GM18505 (cell line): ENCODE data around the gene ANGPTL1.

Experiments used
- ATAC-seq: cut with Tn5 transposase; IDR thresholded peaks from one replicate; pipeline ENCODE4 v1.9.1; 2021; ENCODE audit not compliant: unreplicated experiment
- POLR2A ChIP-seq: IDR thresholded peaks from 4 replicates; pipeline ENCODE4 v1.6.1; 2011; ENCODE audit warnings: borderline replicate concordance; ENCODE audit not compliant: insufficient read depth, insufficient read length; ENCODE audit errors: extremely low read depth

The ANGPTL1 gene

DNA sequence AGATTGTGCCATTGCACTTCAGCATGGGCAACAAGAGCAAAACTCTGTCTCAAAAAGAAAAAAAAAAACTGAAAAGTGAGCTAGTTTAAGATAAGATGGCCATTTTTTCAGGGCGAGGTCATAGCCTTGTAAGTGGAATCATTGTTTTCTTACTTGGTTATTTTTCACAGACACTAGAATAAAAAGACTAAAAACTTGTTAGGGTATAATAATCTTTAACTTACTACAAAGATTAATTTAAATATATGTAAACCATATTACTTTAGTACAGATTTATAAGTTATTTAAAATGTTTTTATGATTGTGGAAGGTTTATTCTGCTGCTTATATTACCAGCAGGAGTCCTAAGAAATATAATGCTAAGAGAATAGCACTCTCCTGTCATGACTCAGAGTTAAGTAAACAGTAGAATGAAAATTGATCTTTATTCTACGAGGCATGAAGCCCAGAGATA lies 23.5 kb downstream of the ANGPTL1 start:
- no peak for TF ChIP-seq POLR2A
- no peak for ATAC-seq

DNA sequence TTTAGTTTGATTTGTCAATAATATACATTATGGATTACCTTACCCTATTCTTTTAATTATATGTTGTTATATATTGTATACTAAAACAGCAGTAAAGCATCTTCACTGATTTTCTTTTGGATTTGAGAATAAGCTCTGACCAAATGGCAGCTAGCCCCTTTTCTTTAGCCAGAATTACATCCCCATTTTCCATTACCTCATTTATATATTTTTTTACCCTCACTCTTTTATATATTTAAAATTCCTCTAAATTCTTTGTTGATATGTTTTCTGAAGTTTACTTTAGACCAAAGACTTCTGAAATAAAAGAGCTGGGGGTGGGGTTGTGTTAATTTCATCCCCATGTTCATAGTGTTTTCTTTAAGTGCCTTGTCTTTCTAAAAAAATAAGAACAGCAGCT lies 24.6 kb downstream of the ANGPTL1 start:
- no peak for TF ChIP-seq POLR2A
- no peak for ATAC-seq

DNA sequence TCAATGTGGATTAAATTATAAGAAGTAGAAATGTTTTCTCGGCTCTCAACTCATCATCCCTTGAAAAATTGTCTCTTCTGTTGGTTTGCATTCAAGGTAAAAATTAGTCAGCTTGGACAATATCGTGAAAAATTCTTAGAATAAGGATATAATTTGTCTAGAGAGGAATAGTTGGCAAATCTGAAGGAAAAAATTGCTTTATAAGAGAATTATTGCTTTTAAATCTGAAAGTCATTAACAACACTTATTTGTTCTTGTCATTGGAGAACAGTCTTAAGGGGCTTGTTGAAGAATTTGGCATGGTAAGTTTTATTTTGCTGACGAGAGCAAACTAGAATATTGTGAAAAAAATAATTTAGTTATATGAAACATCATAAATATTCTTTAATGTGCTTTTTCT lies 26.4 kb downstream of the ANGPTL1 start:
- no peak for ATAC-seq
- TF ChIP-seq POLR2A = no peak

DNA sequence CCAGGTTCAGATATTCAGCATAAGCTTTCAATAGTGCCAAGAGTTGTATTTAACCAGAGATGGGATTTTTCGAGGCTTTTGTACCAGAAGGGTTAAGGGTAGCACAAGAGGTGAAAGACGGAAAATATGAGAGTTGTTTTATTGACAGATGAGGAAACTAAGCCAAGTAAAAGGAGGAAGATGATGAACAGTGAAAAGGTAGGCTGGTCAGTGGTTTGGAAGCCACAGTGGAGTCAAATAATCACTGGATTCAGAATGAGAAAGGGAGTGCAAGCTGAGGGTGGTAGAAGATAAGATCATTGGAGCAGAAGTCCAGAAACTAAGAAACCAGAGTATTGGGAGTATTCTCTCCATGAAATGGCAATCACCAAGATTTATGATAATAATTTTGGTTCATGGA lies 45.7 kb downstream of the ANGPTL1 start:
- ATAC-seq = no peak

DNA sequence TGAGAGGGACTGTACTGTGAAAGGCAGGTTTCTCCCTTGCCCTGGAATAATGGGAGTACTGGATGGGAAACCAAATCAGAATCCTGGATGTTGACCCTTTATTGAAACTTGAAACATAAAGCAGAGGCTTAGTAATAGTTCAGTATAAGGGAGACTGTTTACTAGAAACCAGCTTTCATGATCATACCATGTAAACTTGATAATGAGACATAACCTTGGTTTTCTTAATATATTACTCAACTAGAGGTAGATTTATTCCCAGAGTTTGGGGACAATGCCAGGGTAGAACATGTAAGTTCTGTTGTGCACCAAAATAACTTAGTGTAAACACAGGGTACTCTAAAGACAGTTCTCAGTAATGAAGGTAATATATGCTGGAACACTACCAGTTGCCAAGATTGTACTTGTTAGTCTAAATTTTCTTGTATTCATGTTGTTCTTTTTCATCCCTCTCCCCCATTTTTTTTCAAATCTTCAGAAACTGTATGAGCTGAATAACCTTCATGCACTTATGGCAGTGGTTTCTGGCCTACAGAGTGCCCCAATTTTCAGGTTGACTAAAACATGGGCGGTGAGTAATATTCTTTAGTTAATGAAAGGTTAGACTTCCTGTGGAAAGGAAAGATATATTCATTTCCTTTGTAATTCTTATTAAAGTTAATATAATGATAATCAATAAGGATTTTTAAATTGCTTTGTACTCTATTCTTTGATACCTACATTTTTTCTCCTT lies 49.6 kb downstream of the ANGPTL1 start:
- no peak for ATAC-seq
- TF ChIP-seq POLR2A = no peak

More for the DNA sequence above, 45.7 kb downstream of the ANGPTL1 start:
- no peak for TF ChIP-seq POLR2A

DNA sequence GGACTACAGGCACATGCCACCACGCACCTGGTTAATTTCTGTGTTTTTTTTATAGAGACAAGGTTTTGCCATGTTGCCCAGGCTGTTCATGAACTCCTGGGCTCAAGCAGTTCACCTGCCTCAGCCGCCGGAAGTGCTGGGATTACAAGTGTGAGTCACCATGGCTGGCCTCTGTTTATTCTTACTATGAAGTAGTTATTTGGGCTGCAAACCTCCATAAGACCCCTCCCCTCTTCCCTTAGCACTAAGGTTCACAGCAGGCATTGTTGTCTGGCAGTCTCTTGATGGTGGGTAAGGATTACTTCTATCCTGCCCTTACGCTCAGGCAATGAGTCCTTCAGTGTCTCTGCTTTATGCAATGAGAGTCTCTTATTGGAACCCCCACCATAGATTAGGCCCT lies 51.8 kb downstream of the ANGPTL1 start:
- TF ChIP-seq POLR2A = no peak
- no peak for ATAC-seq

DNA sequence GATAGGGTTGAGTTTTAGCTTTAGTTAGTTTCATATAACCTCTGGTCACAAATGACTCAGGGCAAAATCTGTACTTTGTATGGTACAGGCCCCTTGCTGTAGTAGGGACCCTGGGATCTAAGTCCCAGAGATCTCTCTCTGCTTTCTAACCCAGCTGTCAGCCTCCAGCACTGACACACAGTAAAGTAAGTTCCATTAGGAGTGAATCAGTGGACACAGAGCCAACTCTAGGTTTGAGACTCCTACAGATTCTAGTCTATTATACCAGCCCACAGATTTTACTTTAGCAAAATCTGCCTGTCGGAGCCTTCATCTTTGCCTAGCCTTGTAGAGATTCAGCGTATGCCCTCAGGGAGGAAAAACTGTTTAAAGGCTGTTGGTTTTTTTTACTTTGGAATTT lies 52.5 kb downstream of the ANGPTL1 start:
- no peak for ATAC-seq
- TF ChIP-seq POLR2A = no peak

DNA sequence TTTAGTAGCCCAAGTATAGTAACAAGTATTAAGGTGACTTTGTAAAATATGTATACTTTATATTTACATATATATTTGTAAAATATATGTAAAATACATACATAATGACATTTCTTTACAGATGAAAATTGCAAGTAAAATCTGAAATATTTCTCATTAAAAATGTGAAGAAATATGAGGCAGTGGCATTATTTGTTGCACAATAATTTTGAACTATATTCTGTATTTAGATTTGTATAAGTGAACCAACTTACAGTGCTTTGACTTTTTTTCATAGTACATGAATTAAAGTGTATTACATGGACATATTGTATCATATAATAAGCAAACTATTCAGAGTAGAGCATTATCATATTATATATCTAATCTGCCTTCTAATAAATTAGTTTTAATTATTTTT lies 60.3 kb downstream of the ANGPTL1 start:
- ATAC-seq = no peak
- no peak for TF ChIP-seq POLR2A

DNA sequence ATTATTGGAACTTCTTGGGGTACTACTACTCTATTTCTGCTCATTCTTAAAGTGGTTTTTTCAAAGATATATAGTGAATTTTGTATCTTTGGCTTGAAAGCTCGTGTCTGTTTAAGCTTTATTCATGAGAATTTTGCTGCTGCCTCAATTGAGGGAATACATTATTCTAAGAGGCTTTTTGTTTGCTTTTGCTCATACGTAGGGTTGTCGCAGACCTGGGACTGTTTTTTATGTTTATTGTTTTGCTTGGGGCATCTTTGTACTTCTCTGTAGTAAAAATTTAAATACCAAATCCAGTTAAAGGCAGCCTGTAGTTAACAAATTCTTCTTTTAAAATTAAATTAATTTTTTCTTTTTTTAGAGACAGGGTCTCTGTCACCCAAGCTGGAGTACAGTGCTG lies 62.3 kb downstream of the ANGPTL1 start:
- no peak for TF ChIP-seq POLR2A
- no peak for ATAC-seq

DNA sequence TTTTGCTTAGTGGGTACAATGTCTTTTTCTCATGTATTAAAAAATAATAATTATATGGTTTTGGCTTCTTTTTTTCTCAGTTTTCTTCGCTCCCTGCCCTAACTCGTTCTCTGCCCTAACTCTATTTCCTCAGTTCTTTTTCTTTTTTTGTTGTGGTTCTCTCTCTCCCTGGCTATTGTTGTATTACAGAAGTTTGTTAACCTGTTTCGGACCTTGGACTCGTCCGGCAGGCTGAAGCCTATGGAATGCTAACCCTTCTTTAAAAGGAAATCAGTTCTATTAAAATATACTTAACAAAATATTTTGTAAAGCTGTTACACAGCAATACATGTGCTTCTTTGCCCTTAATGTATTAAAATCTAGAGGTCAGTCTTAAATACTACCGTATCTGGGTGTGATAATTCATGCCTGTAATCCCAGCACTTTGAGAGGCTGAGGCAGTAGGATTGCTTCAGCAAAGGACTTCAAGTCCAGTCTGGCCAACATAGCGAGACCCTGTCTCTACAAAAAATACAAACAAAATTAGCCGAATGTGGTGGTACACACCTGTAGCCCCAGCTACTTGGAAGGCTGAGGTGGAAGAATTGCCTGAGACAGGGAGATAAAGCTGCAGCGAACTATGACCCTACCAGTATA lies 64.1 kb downstream of the ANGPTL1 start:
- no peak for TF ChIP-seq POLR2A
- ATAC-seq = no peak

DNA sequence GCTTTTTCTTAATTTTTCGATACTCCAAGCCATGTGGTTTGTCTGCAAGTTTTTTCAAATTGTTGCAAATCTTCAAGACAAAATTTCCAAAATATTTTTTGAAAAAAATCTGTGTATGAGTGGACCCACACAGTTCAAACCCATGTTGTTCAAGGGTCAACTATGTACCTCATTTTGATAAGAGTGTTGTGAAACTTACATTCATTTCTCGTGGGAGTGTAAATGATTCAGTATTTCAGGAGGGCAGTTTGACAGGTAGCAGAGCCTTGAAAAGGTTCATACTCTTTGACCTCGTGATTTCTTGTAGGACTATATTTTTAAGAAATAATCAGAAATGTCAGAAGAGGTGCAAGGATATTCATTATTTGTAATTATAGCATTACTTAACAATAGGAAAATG lies 68.0 kb downstream of the ANGPTL1 start:
- ATAC-seq = no peak
- TF ChIP-seq POLR2A = no peak
